Measurements from ENCODE around the gene SLC43A2.

SLC43A2 gene

GRCh38 chr17:1643999-1644492 is 15.4 kb upstream of the SLC43A2 start:
- no peak for DNase-seq (ENCODE audit: low read depth in 2 of 3, low spot score in 1 of 3)

- no peak for DNase-seq (ENCODE audit: low read depth in 2 of 3, low spot score in 1 of 3)
These were observed 14.8 kb upstream of the SLC43A2 start for GRCh38 chr17:1643293-1643998.

GRCh38 chr17:1641065-1641403 is 12.4 kb upstream of the SLC43A2 start:
- no peak for DNase-seq (ENCODE audit: low read depth in 2 of 3, low spot score in 1 of 3)

- no peak for DNase-seq (ENCODE audit: low read depth in 2 of 3, low spot score in 1 of 3)
These were observed 11.9 kb upstream of the SLC43A2 start for GRCh38 chr17:1640329-1641064.

- no peak for DNase-seq (ENCODE audit: low read depth in 2 of 3, low spot score in 1 of 3)
These were observed 11.0 kb upstream of the SLC43A2 start for GRCh38 chr17:1639549-1640180.

- no peak for DNase-seq (ENCODE audit: low read depth in 2 of 3, low spot score in 1 of 3)
These were observed 10.1 kb upstream of the SLC43A2 start for GRCh38 chr17:1638624-1639300.

- no peak for DNase-seq (ENCODE audit: low read depth in 2 of 3, low spot score in 1 of 3)
These were observed 9.5 kb upstream of the SLC43A2 start for GRCh38 chr17:1638171-1638590.

GRCh38 chr17:1636732-1637285 is 8.2 kb upstream of the SLC43A2 start:
- DNase-seq (ENCODE audit: low read depth in 2 of 3, low spot score in 1 of 3) = no peak

GRCh38 chr17:1635675-1636465 is 7.2 kb upstream of the SLC43A2 start:
- DNase-seq (ENCODE audit: low read depth in 2 of 3, low spot score in 1 of 3) = no peak

- no peak for DNase-seq (ENCODE audit: low read depth in 2 of 3, low spot score in 1 of 3)
These were observed 6.4 kb upstream of the SLC43A2 start for GRCh38 chr17:1634841-1635650.

- no peak for DNase-seq (ENCODE audit: low read depth in 2 of 3, low spot score in 1 of 3)
These were observed 2.0 kb upstream of the SLC43A2 start for GRCh38 chr17:1630662-1631061.

- peak; percentile 61 to 87 (median 73) for DNase-seq (ENCODE audit: low read depth in 2 of 3, low spot score in 1 of 3)
These were observed 1.1 kb upstream of the SLC43A2 start for GRCh38 chr17:1629504-1630310.

GRCh38 chr17:1628856-1629503 is 346 bp upstream of the SLC43A2 start:
- peak; percentile 69 to 84 (median 73) for DNase-seq (ENCODE audit: low read depth in 2 of 3, low spot score in 1 of 3)

- DNase-seq (ENCODE audit: low read depth in 2 of 3, low spot score in 1 of 3) = no peak
These were observed 1.3 kb downstream of the SLC43A2 start for GRCh38 chr17:1627182-1627981.

- DNase-seq (ENCODE audit: low read depth in 2 of 3, low spot score in 1 of 3) = no peak
These were observed 2.3 kb downstream of the SLC43A2 start for GRCh38 chr17:1626333-1626732.

- no peak for DNase-seq (ENCODE audit: low read depth in 2 of 3, low spot score in 1 of 3)
These were observed 3.1 kb downstream of the SLC43A2 start for GRCh38 chr17:1625581-1625980.

- DNase-seq (ENCODE audit: low read depth in 2 of 3, low spot score in 1 of 3) = no peak
These were observed 3.6 kb downstream of the SLC43A2 start for GRCh38 chr17:1625053-1625452.
